Uterus (tissue), 4 donors: Measurements from ENCODE around the gene OTOG. TPM values are rescaled to one million over a fixed set of nuclear protein-coding genes. Genes with fewer than 3 reads are reported as not detected.

Experiments used
- DNase-seq, 2 donors: peaks; one replicate each; pipeline ENCODE4 v3.0.0-alpha.2; 2019 to 2020
- H3K27ac ChIP-seq, 2 donors: fragments of 200-600 bp; sonication (generic); 1 replicate in 1 of 2; 2 replicates in 1 of 2; pipeline ENCODE4 v1.5.1; 2016 to 2018
- H3K27me3 ChIP-seq, 2 donors: fragments of 200-600 bp; sonication (generic); one replicate each; pipeline ENCODE4 v1.5.1; 2018 to 2019; ENCODE audit warnings: control low read depth in 1 of 2
- H3K36me3 ChIP-seq, 2 donors: fragments of 200-600 bp; sonication (generic); one replicate each; pipeline ENCODE4 v1.5.1; 2019; ENCODE audit warnings: control low read depth in 1 of 2
- H3K4me1 ChIP-seq, 2 donors: fragments of 200-600 bp; sonication (generic); one replicate each; pipeline ENCODE4 v1.5.1; 2018 to 2019; ENCODE audit warnings: control low read depth in 1 of 2
- H3K4me3 ChIP-seq, 2 donors: fragments of 200-600 bp; sonication (generic); 1 replicate in 1 of 2; 2 replicates in 1 of 2; pipeline ENCODE4 v1.5.1; 2018 to 2019; ENCODE audit warnings: mild to moderate bottlenecking in 1 of 2
- H3K9me3 ChIP-seq, 2 donors: fragments of 200-600 bp; sonication (generic); one replicate each; pipeline ENCODE4 v1.5.1; 2019; ENCODE audit warnings: control low read depth in 1 of 2
- CTCF ChIP-seq, 4 experiments: fragments of 200-600 bp in 2 of 4; fragments of 450-650 bp in 2 of 4; sonication (generic) in 2 of 4; IDR thresholded peaks; one replicate each; pipeline ENCODE4 v1.5.1; 2016 to 2019; ENCODE audit warnings: antibody characterized with exemption in 4 of 4, mild to moderate bottlenecking in 2 of 4, moderate library complexity in 1 of 4
- POLR2A ChIP-seq, 2 donors: fragments of 450-650 bp; IDR thresholded peaks; one replicate each; pipeline ENCODE4 v1.6.1; 2016; ENCODE audit warnings: antibody characterized with exemption in 2 of 2, mild to moderate bottlenecking in 1 of 2, moderate library complexity in 1 of 2
- intact Hi-C: fragments of 100-400 bp; cut with DNase I; formaldehyde crosslinking; loops from one replicate; pipeline ENCODE4 v1.15.1; 2023; ENCODE audit warnings: low total_unique reads
- total RNA-seq, 4 donors: library from RNA; depleted of rRNA in 3 of 4; stranded (reverse); fragments of >200 nt in 3 of 4; gene quantifications; one replicate each; pipeline versions ENCODE4 v1.1.0 to v1.2.4, GENCODE V29; 2014 to 2023
- donor health status: DM: yes; HTN: yes; CAD: no.

OTOG gene
- total RNA-seq, 4 donors from 2014 or later: under 0.01 TPM; not detected in 3

GRCh38 chr11:17535488-17535887, 11.6 kb upstream of the OTOG start:
- H3K4me3 ChIP-seq: no peak overlapping the region
- H3K27me3 ChIP-seq: no peaks in the 10 kb centered on the region
- H3K27ac ChIP-seq: no peak overlapping the region
- DNase-seq: no peak
- no peaks in the 10 kb centered on the region for H3K36me3 ChIP-seq
- intact Hi-C loops: no loop called here
- no peak for TF ChIP-seq POLR2A (IDR thresholded peaks at IDR 0.05)
- no peak for TF ChIP-seq CTCF (IDR thresholded peaks at IDR 0.05)
- no peaks in the 10 kb centered on the region for H3K9me3 ChIP-seq
- no peaks in the 10 kb centered on the region for H3K4me1 ChIP-seq

GRCh38 chr11:17537261-17537660, 9.8 kb upstream of the OTOG start:
- intact Hi-C loops: no loop called here
- no peak overlapping the region for H3K27ac ChIP-seq

GRCh38 chr11:17538054-17538453, 9.0 kb upstream of the OTOG start:
- TF ChIP-seq CTCF (IDR thresholded peaks at IDR 0.05) (no peak), POLR2A (IDR thresholded peaks at IDR 0.05) (no peak)
- Histone ChIP-seq H3K9me3 (no peaks in the 10 kb centered on the region), H3K36me3 (no peaks in the 10 kb centered on the region), H3K4me1 (no peaks in the 10 kb centered on the region), H3K27ac (no peak overlapping the region), H3K4me3 (no peak overlapping the region), H3K27me3 (no peaks in the 10 kb centered on the region)
- DNase-seq: no peak
- intact Hi-C loops: no loop called here

More at GRCh38 chr11:17537261-17537660, 9.8 kb upstream of the OTOG start:
- Histone ChIP-seq H3K36me3 (no peaks in the 10 kb centered on the region), H3K4me3 (no peak overlapping the region), H3K27me3 (no peaks in the 10 kb centered on the region), H3K4me1 (no peaks in the 10 kb centered on the region), H3K9me3 (no peaks in the 10 kb centered on the region)
- no peak for TF ChIP-seq CTCF (IDR thresholded peaks at IDR 0.05)
- TF ChIP-seq POLR2A (IDR thresholded peaks at IDR 0.05): no peak
- DNase-seq: no peak

GRCh38 chr11:17538731-17539130, 8.3 kb upstream of the OTOG start:
- intact Hi-C loops: no loop called here
- TF ChIP-seq CTCF (IDR thresholded peaks at IDR 0.05): no peak
- no peak for TF ChIP-seq POLR2A (IDR thresholded peaks at IDR 0.05)
- DNase-seq: no peak
- H3K27me3 ChIP-seq: no peaks in the 10 kb centered on the region
- no peaks in the 10 kb centered on the region for H3K4me1 ChIP-seq
- H3K36me3 ChIP-seq: no peaks in the 10 kb centered on the region
- no peak overlapping the region for H3K27ac ChIP-seq
- no peak overlapping the region for H3K4me3 ChIP-seq
- no peaks in the 10 kb centered on the region for H3K9me3 ChIP-seq

- Histone ChIP-seq H3K4me3 (no peak overlapping the region), H3K27ac (no peak overlapping the region), H3K4me1 (no peaks in the 10 kb centered on the region), H3K9me3 (no peaks in the 10 kb centered on the region), H3K36me3 (no peaks in the 10 kb centered on the region), H3K27me3 (no peaks in the 10 kb centered on the region)
- TF ChIP-seq CTCF (IDR thresholded peaks at IDR 0.05) (no peak), POLR2A (IDR thresholded peaks at IDR 0.05) (no peak)
- no peak for DNase-seq
- intact Hi-C loops: no loop called here
These were observed 6.3 kb upstream of the OTOG start for GRCh38 chr11:17540807-17541206.
